ENCODE data around the gene ATG7.
"Not testable (repeated sequence)": the region's sequence is repeated elsewhere in the genome, so short reads cannot be mapped to it uniquely, and the experiment has no call there.

ATG7 gene

DNA sequence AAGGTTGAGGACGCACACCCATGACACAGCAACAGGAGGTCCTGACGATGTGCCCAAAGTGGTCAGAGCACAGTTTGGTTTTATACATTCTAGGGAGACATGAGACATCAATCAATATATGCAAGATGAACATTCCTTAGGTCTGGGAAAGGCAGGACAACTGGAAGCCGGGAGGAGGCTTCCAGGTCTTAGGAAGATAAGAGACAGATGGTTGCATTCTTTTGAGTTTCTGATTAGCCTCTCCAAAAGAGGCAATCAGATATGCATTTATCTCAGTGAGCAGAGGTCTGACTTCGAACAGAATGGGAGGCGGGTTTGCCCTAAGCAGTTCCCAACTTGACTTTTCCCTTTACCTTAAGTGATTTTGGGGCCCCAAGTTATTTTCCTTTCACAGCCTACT, 16.7 kb upstream of the ATG7 start:
- DNase-seq: not testable (repeated sequence)

DNA sequence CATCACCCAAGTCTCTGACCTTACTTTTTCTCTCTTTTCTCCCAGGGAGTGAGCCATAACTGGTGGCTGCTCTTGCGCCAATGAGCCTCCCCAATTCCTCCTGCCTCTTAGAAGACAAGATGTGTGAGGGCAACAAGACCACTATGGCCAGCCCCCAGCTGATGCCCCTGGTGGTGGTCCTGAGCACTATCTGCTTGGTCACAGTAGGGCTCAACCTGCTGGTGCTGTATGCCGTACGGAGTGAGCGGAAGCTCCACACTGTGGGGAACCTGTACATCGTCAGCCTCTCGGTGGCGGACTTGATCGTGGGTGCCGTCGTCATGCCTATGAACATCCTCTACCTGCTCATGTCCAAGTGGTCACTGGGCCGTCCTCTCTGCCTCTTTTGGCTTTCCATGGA, 13.2 kb upstream of the ATG7 start:
- DNase-seq: no peak

DNA sequence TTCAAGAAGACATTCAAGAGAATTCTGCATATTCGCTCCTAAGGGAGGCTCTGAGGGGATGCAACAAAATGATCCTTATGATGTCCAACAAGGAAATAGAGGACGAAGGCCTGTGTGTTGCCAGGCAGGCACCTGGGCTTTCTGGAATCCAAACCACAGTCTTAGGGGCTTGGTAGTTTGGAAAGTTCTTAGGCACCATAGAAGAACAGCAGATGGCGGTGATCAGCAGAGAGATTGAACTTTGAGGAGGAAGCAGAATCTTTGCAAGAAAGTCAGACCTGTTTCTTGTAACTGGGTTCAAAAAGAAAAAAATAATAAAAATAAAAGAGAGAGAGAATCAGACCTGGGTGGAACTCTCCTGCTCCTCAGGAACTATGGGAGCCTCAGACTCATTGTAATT, 11.7 kb upstream of the ATG7 start:
- DNase-seq: no peak

DNA sequence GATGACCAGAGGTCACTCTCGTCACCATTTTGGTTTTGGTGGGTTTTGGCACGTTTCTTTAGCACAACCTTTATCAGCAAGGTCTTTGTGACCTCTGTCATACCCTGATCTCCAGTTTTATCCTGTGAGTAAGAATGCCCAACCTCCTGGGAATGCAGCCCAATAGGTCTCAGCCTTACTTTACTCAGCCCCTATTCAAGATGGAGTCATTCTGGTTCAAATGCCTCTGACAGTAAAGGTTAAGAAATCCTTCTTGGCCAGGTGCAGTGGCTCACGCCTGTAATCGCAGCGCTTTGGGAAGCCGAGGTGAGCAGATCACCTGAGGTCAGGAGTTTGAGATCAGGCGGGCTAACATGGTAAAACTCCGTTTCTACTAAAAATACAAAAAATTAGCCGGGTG, 3.2 kb upstream of the ATG7 start:
- no peak for DNase-seq

DNA sequence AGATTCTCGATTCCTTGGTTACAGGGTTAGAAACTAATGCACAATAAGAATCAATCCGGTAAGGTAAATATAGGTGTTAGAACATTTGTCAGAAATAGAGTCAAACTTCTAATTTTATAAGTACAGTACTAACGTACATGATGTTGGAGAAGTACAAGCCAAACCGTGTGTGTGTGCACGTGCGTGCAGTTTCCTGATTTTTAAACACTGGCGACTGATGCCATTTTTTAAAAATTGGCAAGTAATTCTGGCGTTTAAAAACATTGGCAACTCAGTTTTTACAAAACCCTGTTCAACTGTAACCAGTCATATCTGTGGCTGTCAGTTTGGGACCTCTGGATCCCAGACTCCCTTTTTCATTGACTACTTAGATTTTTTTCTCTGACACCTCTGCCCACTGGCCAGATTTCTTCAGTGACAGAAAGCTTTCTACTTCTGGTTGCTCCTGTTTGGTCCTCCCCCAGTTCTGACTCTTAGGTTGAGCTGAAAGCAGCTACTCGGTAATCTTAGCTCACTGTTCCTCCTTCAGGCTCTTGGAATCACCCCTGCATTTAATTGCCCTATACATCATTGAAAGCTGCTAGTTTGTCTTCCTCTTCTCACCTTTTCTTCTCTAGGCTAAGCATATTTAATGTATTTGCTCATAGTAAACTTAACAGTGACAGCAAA, 843 bp downstream of the ATG7 start:
- no peak for DNase-seq

DNA sequence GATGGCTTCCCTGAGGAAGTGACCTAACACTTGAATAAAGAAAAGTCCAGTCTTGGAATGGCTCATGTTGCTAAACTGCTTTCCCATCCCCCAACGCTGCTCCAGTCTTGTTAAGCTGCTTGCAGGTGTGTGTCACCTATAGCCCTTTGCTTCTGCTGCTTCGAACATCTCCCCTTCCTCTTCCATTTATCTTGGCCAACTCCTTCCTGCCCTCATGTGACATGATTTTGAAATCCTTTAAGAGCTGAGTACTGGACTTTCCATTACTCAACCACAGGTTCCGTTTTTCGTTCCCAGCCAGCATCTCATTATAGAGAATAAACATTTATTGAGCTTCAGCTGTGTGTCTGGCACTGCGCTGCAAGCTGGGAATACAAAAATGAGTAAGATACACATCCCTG, 1.7 kb downstream of the ATG7 start:
- DNase-seq: no peak

DNA sequence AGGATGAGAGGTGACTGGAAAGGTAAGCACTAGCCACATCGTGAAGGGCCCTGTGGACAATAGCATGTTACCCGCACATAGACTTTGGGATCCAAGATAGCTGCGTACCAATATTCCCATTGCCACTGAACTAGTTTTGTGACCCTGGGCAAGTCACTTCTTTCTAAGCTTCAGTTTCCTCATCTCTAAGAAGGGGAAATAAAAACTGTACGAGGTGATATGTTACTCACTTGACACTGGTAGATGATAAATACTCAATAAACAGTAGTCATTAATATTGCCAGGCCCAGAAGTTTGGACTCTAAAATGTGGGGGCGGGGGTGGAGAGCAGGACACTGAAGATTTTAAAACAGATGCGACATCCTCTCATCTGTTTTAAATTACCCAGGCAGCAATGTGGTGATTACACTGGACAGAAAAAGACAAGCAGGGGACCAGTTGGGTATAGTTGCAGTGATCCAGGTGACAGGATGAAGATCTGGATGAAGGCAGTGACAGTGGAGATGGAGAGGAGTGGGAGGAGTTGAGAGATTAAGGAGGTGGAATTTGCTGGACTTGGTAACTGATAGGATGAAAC, 2.5 kb downstream of the ATG7 start:
- DNase-seq: no peak

DNA sequence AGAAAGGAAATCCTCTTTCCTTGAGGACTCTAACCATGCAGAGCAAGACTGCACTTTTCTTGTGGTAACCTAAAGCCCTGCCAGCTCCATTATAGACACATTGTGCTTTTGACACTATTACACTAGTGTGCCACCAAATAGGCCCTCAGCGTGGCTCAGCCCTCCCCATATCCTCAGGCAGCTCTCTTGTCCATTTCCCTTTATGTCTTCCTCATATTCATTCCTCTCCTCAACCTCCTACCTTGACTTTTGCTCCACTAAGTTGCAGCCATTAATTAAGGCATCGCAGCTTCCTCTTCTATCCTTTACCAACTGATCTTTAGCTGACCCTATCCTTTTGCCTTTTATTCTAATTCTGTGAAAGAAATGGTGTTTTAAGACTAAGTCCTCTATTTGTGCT, 3.7 kb downstream of the ATG7 start:
- no peak for DNase-seq

DNA sequence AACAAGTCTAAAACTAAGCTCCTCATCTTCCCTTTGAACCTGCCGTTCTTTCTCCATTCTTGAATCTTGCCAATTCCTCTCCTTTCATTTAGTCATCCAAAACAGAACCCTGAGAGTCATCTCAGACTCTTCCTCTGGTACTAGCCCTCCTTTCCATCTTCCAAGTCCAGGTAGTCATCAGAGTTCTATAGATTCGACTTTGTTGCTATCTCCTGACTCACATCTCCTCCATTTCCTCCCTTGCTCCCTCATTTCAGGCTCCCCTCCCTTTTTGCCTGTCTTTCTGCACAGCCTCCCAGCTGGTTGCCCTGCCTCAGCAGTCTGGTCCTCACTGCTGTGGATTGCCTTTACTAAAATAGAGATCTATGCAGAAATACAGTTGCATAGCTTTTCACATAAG, 4.7 kb downstream of the ATG7 start:
- no peak for DNase-seq

DNA sequence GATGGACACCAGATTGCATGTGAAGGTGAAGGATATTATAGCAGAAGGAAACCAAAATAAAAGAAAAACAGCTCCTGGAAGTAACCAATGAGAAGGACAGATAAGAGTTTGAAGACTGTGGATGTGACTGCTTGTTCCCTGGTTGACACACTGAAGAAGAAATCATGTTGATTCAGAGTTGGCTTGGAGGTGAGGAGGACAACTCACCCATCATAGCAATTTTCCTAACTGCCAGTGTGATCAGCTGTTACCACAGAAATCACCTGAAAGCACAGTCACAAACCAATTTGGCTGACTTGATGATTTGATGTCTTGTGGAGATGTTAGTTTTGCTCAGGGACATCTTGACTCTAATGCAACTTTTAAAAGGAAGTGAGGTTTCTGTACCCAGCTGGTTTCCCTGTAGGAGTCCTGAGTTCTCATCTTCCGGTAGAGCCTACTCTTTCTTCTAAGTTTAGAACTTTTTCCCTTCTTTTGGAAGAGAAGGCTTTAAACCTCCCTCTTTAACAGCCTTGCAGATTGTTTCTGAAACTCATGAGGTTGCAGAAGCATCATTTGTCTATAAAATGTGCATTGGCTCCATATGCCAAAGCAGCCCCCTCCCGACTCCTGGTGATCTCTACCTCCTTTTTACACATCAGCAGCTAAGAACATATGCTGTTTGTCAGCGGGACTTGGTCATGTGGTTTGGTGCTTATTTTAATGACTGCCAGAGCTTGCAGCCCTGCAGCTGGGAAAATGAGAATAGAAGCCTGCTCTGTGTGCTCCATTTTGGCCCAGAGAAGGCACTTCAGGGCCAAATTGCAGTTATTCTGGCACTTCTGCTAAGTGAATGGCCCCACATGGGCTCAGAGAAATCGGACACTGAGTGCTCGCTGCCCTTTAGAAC, 10.3 kb downstream of the ATG7 start:
- no peak for DNase-seq

DNA sequence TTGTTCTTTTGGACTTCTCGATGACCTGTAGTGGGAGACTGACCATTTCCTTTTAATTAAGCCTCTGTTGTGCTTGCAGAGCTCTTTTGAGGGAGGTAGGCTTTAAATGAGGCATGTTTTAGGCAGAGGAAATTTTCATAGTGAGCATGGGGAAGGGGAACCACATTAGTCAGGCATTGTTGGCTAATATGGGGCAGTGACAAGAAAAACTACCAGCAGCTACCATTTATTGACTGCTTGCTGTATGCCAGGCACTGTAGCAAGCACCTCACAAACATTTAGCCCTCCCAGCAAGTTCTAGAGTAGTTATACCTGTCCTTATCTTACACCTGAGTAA, 10.9 kb downstream of the ATG7 start:
- no peak for DNase-seq

DNA sequence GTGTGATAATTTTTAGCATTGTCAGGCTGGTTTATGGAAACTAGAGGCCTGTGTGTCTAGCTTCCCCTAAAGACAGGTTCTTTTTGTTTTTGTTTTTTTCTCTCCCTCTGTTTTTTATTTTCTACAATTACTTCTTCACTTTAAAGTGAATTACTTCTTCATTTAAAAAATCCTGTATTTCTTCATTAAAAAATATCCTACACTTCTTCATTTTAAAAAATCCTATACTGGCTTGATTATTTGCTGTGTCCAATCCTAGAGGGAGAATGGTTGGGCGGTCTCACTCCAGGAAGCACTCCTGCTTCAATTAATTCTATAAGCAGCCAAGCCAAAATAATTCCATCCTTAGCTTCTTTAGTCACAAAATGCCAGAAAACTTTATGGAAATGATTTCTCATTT, 11.8 kb downstream of the ATG7 start:
- no peak for DNase-seq

DNA sequence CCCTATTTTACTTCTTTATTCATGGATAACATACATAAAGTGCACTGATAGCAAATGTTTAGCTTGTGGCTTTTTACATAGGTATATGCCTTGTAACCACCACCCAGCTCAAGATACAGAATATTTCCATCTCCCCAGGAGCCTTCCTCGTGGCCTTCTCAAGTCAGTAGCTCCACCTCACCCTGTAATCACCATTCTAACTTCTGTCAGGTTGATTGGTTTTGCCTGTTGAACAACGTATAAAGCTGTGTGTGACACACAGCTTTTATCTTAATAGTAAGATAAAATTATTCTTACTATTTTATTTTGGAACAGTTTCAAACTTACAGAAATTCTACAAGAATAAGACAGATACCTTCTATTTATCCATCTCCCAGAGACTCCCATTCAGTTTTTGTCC, 13.3 kb downstream of the ATG7 start:
- DNase-seq: no peak

DNA sequence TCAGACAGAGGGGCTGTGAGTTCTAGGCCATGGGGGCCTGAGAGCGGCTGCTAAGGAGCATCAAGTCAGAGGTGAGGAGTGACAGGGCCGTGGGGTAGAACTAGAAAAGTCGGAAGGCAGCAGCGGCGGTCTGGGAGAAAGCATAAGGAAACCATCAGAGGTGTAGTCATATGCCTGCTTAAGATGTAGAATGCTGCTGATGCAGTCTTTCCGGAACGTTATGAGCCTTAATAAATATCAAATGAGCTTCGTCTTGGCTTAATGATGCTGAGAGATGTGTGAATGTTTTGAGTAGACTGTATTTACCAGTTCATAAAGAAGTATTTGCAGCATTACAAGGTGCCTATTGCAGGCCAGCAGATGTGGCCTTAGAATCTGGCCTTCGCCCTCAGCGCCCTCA, 15.2 kb downstream of the ATG7 start:
- no peak for DNase-seq

DNA sequence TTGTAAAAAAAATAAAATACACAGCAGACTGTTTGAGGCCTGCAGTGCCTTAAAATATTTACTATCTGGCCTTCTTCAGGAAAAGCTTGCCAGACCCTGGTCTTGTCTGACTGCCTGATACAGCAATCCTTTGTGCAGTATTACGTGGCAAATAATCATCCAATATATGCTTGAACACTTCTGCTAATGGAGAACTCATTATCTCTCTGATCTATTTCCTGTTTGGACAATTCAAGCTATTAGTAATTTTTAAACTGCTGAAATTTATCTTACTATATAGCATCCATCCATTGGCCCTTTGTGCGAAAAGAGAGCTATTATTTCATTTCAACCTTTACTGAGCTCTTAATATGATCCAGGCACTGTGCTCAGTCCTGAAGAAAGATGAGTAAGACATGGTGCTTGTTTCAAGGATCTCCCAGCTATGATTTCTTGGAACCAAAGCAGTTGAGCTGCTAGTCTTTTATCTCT, 15.9 kb downstream of the ATG7 start:
- DNase-seq: no peak

DNA sequence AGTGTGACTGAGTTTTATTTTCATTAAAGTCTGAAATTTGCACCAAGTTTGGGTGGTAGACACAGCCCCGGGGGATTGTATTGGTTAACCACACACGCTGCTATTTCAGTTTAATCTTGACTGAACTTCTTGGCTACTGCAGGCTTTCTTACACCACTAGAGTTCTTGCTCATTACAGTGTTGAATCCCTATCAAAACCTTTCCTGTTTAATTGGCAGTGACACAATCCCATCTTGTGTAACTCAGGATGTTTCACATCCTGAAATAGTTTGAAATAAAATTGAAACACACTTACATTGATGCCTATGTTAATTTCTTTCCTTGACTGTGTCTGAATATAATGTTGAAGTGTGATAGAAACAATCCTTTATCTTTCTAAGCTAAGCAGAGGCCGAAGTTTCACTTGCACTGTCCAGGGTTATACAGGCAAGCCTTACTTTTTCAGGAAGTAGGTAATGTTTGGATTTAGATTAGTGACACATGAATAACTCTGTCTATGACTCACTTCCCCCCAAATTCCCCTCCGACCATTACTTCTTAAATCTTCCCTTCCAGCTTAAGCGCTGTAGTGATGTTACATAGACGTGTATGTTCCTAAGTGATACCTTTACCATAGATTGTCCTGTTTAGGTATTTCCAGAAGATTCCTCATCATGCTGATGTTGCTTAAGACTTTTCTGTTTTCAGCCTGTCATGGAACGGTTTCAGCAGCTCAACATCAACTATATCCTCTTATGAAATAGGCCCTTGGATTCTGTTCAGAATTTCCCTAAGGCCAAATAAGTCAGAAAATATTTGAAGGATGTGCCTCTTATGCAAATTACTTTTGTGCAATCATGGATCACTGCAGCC, 16.8 kb downstream of the ATG7 start:
- no peak for DNase-seq

DNA sequence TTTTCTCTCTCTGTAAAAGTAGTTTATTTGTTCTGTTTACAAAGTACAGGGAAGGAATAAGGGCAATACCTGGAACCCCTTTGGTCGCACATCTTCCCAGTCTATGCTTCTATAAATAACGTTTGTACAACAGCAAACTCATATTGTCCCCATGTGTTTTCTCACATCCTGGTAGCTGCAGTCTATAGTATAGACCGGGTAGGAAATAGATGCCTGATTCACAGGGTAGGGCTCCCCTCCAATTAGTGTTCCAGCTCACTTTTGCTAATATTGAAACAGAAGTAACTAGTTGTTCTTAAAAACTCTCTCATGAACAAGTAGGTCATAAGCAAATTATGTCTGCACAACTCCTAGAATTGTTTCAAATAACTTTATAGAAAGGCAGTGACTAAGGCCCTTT, 17.7 kb downstream of the ATG7 start:
- DNase-seq: no peak

DNA sequence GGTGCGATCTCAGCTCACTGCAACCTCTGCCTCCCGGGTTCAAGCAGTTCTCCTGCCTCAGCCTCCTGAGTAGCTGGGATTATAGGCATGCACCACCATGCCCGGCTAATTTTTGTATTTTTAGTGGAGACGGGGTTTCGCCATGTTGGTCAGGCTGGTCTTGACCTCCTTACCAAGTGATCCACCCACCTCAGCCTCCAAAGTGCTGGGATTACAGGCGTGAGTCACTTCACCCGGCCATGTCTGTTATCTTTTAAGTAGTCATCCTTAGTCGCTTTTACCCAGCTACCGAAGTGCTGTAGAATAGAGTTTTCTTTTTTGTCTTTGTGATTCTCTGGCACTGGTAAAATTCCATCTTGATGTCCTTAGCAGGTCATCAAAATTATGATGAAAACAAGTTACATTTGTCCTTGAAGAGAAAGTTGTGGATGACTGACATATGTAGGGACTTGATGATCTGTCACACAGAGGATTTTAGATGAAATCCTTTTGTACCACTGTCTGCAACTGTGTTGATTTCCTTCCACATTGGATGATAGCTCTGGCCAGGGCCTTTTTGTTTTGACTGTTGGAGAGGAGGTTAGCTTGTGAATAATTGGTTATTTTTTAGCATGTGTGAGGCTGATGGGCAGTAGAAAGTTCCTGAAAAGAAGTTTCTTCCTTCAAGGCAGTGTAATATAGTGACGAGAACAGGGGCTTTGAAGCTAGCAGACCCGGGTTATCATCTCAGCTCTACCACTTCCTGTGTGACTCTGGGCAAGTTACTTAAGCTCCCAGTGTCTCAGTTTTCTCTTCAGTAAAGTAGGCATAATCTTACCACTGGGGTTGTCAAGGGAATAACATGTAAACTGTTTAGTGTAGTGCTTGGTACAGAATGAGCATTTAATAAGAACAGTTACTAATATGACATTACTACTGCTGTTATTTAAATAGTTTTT, 18.8 kb downstream of the ATG7 start:
- no peak for DNase-seq

DNA sequence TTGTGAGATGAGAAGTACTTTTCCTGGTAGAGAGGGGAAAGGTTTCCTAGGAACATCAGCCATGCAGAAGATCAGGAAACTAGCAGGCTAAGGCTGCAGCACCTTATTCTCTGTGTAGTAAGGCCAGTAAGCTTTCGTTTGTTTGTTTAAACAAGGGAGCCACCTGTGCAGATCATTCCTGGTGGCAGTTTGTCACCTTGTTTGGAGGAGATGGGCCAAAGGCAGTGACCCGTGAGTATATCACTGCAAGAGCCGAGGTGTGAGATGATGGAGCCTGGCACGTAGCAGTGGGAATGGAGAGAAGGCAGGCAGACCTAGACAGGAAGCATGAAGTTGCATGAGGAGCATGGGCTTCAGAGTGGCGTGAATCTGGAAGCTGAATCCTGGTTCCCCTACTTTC, 19.6 kb downstream of the ATG7 start:
- no peak for DNase-seq

DNA sequence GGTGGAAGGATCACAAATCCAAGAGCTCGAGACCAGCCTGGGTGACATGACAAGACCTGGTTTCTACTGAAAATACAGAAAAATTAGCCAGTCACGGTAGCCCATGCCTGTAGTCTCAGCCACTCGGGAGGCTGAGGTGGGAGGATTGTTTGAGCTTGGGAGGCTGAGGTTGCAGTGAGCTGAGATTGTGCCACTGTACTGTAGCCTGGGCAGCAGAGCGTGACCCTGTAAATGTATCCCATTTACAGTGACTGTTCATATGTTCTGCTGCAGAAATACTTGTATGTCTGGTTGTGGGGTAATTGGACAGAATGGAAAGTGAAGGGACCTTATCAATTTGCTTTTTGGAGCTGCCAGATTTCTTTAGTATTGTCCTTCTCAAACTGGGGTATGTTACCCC, 24.9 kb downstream of the ATG7 start:
- no peak for DNase-seq

DNA sequence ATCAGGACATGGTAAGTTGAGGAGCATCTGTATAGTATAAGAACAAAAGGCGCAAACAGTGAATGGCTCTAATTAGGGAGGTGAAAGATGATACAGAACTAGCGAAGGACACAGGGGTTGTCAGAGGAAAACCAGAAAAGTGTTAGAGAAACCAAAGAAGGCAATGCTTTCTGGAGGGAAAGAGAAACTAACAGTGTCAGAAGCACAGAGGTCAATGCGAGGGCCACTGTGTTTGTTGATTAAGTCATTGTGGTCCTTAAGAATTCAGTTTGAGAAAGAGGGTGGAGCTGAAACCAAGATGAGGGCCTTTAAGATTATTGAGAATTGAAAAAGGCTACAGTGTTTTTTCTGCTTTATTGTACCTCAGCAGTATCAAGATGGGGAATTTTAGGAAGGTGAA, 28.8 kb downstream of the ATG7 start:
- DNase-seq: no peak

DNA sequence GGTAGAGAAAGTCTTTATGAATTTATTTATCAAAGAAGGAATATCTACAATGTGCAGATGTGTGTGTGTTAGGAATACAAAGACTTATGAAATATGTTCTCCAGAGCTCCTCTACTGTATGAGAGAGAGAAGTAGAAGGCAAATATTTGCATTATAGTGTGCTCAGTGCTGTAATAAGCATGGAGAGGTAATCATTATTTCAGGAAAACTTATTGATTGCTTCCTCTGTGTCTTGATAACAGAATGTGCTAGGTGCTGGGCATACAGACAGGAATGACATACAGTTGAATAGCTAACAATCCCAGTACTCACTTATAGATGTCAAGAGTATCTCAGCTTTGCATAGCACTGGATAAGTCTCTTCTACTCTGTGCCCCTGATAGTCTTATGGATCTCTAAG, 30.2 kb downstream of the ATG7 start:
- DNase-seq: no peak

Measured in NCI-H1436 (cell line).